K562 (cell line): ENCODE data around the gene MRPL52. TPM values are rescaled to one million over a fixed set of nuclear protein-coding genes. Genes with fewer than 3 reads are reported as not detected.

Experiments used
- BRD9 ChIP-seq: fragments of 450-650 bp; IDR thresholded peaks from 2 replicates; pipeline ENCODE4 v1.6.1; 2018; ENCODE audit warnings: low read depth; ENCODE audit not compliant: partially characterized antibody
- CREM ChIP-seq: IDR thresholded peaks from 2 replicates; pipeline ENCODE4 v1.6.1; 2014; ENCODE audit warnings: antibody characterized with exemption, low read depth
- ERF ChIP-seq: fragments of 450-650 bp; formaldehyde crosslinking; IDR thresholded peaks from 2 replicates; pipeline ENCODE4 v1.4.0; 2020; ENCODE audit warnings: mild to moderate bottlenecking, mixed read lengths
- ETV1 ChIP-seq: fragments of 450-650 bp; conservative IDR thresholded peaks from 2 replicates; pipeline ENCODE4 v1.6.1; 2016; ENCODE audit warnings: missing genetic modification characterization, control low read depth, low read depth, missing compliant biosample characterization
- ETV6 ChIP-seq, 3 experiments: fragments of 150-350 bp in 1 of 3; sonication (generic) in 1 of 3; formaldehyde crosslinking in 1 of 3; IDR thresholded peaks; 2 replicates each; pipeline versions ENCODE4 v1.6.1 to v1.8.0; 2014 to 2022; ENCODE audit warnings: borderline replicate concordance in 2 of 3, low read depth in 2 of 3, antibody characterized with exemption in 1 of 3, low read length in 1 of 3, mild to moderate bottlenecking in 1 of 3, missing genetic modification reagents in 1 of 3
- KDM1A ChIP-seq, 2 experiments: fragments of 450-650 bp; IDR thresholded peaks; 2 replicates each; pipeline ENCODE4 v1.6.1; 2016; ENCODE audit warnings: mild to moderate bottlenecking in 2 of 2
- PPARD ChIP-seq: fragments of 250-450 bp; sonication (Bioruptor Pico); IDR thresholded peaks from 2 replicates; pipeline ENCODE4 v1.8.0; 2022; ENCODE audit warnings: inconsistent platforms, mild to moderate bottlenecking, moderate library complexity
- RBM34 ChIP-seq: fragments of 200-400 bp; formaldehyde crosslinking; IDR thresholded peaks from 2 replicates; pipeline ENCODE4 v1.6.1; 2018; ENCODE audit warnings: low read length, borderline replicate concordance; ENCODE audit not compliant: insufficient read depth
- SAP30 ChIP-seq: fragments of 200-600 bp; sonication (generic); IDR thresholded peaks from 2 replicates; pipeline ENCODE4 v1.6.1; 2012; ENCODE audit warnings: borderline replicate concordance, low read depth, mild to moderate bottlenecking, moderate library complexity, low read length, control low read depth, inconsistent platforms; ENCODE audit not compliant: insufficient read depth, poor library complexity, severe bottlenecking
- SPI1 ChIP-seq: IDR thresholded peaks from 2 replicates; pipeline ENCODE4 v1.6.1; 2011; ENCODE audit warnings: low read depth, low read length, control low read depth, borderline replicate concordance
- SREBF1 ChIP-seq: fragments of 150-350 bp; IDR thresholded peaks from 2 replicates; pipeline ENCODE4 v1.6.1; 2014; ENCODE audit warnings: antibody characterized with exemption, low read depth, low read length, borderline replicate concordance
- TAF9B ChIP-seq: fragments of 450-650 bp; IDR thresholded peaks from 2 replicates; pipeline ENCODE4 v1.6.1; 2018; ENCODE audit warnings: mild to moderate bottlenecking; ENCODE audit not compliant: partially characterized antibody
- YBX1 ChIP-seq: fragments of 450-650 bp; IDR thresholded peaks from 2 replicates; pipeline ENCODE4 v1.7.1; 2016; ENCODE audit warnings: mild to moderate bottlenecking
- ZNF586 ChIP-seq: fragments of 450-650 bp; formaldehyde crosslinking; conservative IDR thresholded peaks from 2 replicates; pipeline ENCODE4 v1.4.0; 2020; ENCODE audit warnings: mild to moderate bottlenecking, moderate library complexity
- polyA plus RNA-seq, 8 experiments: library from polyadenylated mRNA; depleted of rRNA in 4 of 8; stranded (reverse) in 5 of 8; unstranded in 3 of 8; fragments of >200 nt; fragmentation: Nextera tagmentation in 2 of 8; fragmentation: Illumina TruSeq in 1 of 8; extraction: Ambion mirVana in 2 of 8; extraction: Trizol in 1 of 8; gene quantifications; 2 replicates each; pipeline versions ENCODE4 v1.2.1 to v1.2.3, GENCODE V29; 2011 to 2014; ENCODE audit warnings: inconsistent platforms in 1 of 8, missing spikeins in 1 of 8
- total RNA-seq, 7 experiments: library from RNA; depleted of rRNA in 6 of 7; stranded (reverse); fragments of >200 nt in 6 of 7; fragmentation: Illumina TruSeq in 2 of 7; extraction: Trizol in 2 of 7; gene quantifications; 2 replicates each; pipeline versions ENCODE4 v1.2.1 to v1.2.3, GENCODE V29; 2011 to 2021; ENCODE audit warnings: low replicate concordance in 1 of 7
- TF ChIP-seq, protein P1 (sequence below): sonication (generic); formaldehyde crosslinking; IDR thresholded peaks from 2 replicates; pipeline ENCODE4 v1.8.0; 2022; ENCODE audit warnings: mild to moderate bottlenecking, missing genetic modification reagents
- TF ChIP-seq, protein P2 (sequence below): fragments of 250-450 bp; sonication (Bioruptor Pico); IDR thresholded peaks from 2 replicates; pipeline ENCODE4 v1.4.0; 2020; ENCODE audit warnings: mild to moderate bottlenecking, moderate library complexity, borderline replicate concordance
- TF ChIP-seq, protein P3 (sequence below): sonication (generic); formaldehyde crosslinking; IDR thresholded peaks from 2 replicates; pipeline ENCODE4 v1.8.0; 2022; ENCODE audit warnings: mild to moderate bottlenecking, missing genetic modification reagents
- TF ChIP-seq, protein P4 (sequence below): sonication (generic); formaldehyde crosslinking; IDR thresholded peaks from 2 replicates; pipeline ENCODE4 v1.9.0; 2022; ENCODE audit warnings: mild to moderate bottlenecking, missing genetic modification reagents
- TF ChIP-seq, protein P5 (sequence below), 2 experiments: fragments of 450-650 bp; conservative IDR thresholded peaks; 2 replicates each; pipeline ENCODE4 v1.6.1; 2017; ENCODE audit warnings: mild to moderate bottlenecking in 2 of 2, moderate library complexity in 2 of 2

MRPL52 gene
- total and polyA plus RNA-seq, 9 of the 15 experiments (the other 6 are each of a cell fraction or from before 2014, with no cell fraction given), result 56.5 to 213 (median 168) TPM

DNA sequence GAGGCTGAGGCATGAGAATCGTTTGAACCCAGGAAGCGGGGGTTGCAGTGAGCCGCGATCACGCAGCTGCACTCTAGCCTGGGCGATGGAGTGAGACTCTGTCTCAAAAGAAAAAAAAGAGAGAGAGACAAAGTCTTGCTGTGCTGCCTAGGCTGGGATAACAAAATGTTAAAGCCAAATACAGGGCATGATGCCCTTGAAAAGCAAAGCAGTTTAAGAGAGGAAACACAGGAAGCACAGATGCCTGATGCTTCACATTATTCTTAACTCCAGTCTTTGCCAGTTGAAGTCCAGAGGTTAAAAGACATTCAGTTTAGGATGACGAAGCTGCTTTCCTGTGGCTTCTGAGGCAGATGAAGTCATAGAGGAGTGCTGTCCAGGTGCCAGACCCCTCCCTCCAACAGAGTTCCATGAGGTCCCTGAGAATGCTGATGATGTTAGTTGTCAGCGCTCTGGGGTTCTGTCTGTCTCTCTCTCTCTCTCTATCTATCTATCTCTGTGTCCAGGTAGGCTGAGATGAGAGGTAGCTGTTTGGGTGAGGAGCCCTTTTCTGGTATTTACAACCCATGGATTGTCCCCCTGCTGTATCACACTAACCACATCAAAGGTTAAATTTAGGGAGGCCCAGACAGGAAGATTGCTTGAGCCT lies 4.9 kb upstream of the MRPL52 start (continued):
- peak; percentile 48 for TF ChIP-seq TAF9B
- no peak for TF ChIP-seq RBM34
- no peak for TF ChIP-seq SAP30
- TF ChIP-seq ZNF586, result no peak
- no peak for TF ChIP-seq SREBF1
- TF ChIP-seq PPARD, result no peak
- TF ChIP-seq, protein P1, sequence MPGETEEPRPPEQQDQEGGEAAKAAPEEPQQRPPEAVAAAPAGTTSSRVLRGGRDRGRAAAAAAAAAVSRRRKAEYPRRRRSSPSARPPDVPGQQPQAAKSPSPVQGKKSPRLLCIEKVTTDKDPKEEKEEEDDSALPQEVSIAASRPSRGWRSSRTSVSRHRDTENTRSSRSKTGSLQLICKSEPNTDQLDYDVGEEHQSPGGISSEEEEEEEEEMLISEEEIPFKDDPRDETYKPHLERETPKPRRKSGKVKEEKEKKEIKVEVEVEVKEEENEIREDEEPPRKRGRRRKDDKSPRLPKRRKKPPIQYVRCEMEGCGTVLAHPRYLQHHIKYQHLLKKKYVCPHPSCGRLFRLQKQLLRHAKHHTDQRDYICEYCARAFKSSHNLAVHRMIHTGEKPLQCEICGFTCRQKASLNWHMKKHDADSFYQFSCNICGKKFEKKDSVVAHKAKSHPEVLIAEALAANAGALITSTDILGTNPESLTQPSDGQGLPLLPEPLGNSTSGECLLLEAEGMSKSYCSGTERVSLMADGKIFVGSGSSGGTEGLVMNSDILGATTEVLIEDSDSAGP (CRISPR knock-in tag), result no peak
- TF ChIP-seq, protein P2, sequence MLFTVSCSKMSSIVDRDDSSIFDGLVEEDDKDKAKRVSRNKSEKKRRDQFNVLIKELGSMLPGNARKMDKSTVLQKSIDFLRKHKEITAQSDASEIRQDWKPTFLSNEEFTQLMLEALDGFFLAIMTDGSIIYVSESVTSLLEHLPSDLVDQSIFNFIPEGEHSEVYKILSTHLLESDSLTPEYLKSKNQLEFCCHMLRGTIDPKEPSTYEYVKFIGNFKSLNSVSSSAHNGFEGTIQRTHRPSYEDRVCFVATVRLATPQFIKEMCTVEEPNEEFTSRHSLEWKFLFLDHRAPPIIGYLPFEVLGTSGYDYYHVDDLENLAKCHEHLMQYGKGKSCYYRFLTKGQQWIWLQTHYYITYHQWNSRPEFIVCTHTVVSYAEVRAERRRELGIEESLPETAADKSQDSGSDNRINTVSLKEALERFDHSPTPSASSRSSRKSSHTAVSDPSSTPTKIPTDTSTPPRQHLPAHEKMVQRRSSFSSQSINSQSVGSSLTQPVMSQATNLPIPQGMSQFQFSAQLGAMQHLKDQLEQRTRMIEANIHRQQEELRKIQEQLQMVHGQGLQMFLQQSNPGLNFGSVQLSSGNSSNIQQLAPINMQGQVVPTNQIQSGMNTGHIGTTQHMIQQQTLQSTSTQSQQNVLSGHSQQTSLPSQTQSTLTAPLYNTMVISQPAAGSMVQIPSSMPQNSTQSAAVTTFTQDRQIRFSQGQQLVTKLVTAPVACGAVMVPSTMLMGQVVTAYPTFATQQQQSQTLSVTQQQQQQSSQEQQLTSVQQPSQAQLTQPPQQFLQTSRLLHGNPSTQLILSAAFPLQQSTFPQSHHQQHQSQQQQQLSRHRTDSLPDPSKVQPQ (CRISPR knock-in tag), result no peak
- no peak for TF ChIP-seq ERF
- peak; percentile 30; the same call in 1 of the 2 replicates for TF ChIP-seq ETV1 (tag)
- TF ChIP-seq, protein P3, sequence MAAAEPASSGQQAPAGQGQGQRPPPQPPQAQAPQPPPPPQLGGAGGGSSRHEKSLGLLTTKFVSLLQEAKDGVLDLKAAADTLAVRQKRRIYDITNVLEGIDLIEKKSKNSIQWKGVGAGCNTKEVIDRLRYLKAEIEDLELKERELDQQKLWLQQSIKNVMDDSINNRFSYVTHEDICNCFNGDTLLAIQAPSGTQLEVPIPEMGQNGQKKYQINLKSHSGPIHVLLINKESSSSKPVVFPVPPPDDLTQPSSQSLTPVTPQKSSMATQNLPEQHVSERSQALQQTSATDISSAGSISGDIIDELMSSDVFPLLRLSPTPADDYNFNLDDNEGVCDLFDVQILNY, result no peak
- TF ChIP-seq ETV6 (IDR thresholded peaks at IDR 0.05; ENCODE audit: borderline replicate concordance in 1 of 2, low read depth in 2 of 2, low read length in 1 of 2), result no peak
- TF ChIP-seq ETV6 (CRISPR knock-in tag; IDR thresholded peaks at IDR 0.05; ENCODE audit: borderline replicate concordance), result no peak
- TF ChIP-seq, protein P4, sequence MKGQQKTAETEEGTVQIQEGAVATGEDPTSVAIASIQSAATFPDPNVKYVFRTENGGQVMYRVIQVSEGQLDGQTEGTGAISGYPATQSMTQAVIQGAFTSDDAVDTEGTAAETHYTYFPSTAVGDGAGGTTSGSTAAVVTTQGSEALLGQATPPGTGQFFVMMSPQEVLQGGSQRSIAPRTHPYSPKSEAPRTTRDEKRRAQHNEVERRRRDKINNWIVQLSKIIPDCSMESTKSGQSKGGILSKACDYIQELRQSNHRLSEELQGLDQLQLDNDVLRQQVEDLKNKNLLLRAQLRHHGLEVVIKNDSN (CRISPR knock-in tag), result no peak
- TF ChIP-seq YBX1, result no peak
- peak; percentile 82 for TF ChIP-seq CREM
- TF ChIP-seq BRD9, result peak; percentile 33
- TF ChIP-seq, protein P5, sequence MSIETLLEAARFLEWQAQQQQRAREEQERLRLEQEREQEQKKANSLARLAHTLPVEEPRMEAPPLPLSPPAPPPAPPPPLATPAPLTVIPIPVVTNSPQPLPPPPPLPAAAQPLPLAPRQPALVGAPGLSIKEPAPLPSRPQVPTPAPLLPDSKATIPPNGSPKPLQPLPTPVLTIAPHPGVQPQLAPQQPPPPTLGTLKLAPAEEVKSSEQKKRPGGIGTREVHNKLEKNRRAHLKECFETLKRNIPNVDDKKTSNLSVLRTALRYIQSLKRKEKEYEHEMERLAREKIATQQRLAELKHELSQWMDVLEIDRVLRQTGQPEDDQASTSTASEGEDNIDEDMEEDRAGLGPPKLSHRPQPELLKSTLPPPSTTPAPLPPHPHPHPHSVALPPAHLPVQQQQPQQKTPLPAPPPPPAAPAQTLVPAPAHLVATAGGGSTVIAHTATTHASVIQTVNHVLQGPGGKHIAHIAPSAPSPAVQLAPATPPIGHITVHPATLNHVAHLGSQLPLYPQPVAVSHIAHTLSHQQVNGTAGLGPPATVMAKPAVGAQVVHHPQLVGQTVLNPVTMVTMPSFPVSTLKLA (conservative IDR thresholded peaks at IDR 0.05), result peak in 1 of 2 experiments; percentile 25; a peak in 1 of 4 replicates
- TF ChIP-seq SPI1, result no peak
- peak in 1 of 2 experiments; percentile 36; a peak in 1 of 4 replicates for TF ChIP-seq KDM1A (IDR thresholded peaks at IDR 0.05)
